ENCODE data around the gene INKA1.

DNA sequence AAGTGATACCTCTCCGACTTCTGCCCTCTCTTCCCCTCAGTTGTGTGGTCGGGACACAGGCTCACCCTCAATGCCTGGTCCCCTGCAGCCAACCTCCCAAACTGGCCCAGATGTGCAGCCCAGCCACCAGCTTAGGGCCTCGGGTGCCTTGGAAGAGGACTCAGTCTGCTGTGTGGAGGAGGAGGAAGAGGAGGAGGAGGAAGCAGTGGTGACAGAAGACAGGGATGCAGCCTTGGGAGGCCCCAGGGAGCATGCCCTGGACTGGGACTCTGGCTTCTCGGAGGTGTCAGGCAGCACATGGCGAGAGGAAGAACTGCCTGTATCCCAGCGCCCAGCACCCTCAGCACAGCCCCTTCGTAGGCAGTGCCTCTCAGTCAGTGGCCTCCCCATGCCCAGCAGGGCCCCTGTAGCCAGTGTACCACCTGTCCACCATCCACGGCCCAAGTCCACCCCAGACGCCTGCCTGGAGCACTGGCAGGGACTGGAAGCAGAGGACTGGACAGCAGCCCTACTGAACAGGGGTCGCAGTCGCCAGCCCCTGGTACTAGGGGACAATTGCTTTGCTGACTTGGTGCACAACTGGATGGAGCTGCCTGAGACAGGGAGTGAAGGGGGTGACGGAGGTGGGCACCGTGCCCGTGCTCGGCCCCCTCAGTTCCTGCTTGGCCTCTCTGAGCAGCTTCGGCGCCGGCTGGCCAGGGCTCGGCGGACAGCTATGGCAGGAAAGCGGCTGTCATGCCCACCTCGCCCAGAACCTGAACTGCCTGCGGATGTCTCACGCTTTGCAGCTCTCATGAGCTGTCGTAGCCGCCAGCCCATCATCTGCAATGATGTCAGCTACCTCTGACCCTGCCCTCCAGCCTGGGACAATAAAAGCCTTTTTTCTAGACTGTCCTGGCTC is 1.3 kb downstream of the INKA1 start:
- TF ChIP-seq EGR1 (IDR thresholded peaks at IDR 0.05; ENCODE audit: low read depth in 2 of 2): no peak
- TF ChIP-seq, protein P1, sequence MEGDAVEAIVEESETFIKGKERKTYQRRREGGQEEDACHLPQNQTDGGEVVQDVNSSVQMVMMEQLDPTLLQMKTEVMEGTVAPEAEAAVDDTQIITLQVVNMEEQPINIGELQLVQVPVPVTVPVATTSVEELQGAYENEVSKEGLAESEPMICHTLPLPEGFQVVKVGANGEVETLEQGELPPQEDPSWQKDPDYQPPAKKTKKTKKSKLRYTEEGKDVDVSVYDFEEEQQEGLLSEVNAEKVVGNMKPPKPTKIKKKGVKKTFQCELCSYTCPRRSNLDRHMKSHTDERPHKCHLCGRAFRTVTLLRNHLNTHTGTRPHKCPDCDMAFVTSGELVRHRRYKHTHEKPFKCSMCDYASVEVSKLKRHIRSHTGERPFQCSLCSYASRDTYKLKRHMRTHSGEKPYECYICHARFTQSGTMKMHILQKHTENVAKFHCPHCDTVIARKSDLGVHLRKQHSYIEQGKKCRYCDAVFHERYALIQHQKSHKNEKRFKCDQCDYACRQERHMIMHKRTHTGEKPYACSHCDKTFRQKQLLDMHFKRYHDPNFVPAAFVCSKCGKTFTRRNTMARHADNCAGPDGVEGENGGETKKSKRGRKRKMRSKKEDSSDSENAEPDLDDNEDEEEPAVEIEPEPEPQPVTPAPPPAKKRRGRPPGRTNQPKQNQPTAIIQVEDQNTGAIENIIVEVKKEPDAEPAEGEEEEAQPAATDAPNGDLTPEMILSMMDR (IDR thresholded peaks at IDR 0.05; ENCODE audit: low read depth, low read length, missing input control): no peak
- no peak for TF ChIP-seq TAF1 (conservative IDR thresholded peaks at IDR 0.05)

All from liver (tissue), 3 donors.